Measurements from ENCODE around the gene SLCO4A1. TPM values are rescaled to one million over a fixed set of nuclear protein-coding genes. Genes with fewer than 3 reads are reported as not detected.

The SLCO4A1 gene
- total and polyA plus RNA-seq, 2 donors (not counting 3 experiments of a cell fraction or from before 2014, with no cell fraction given), result 1.4 to 4.1 TPM

DNA sequence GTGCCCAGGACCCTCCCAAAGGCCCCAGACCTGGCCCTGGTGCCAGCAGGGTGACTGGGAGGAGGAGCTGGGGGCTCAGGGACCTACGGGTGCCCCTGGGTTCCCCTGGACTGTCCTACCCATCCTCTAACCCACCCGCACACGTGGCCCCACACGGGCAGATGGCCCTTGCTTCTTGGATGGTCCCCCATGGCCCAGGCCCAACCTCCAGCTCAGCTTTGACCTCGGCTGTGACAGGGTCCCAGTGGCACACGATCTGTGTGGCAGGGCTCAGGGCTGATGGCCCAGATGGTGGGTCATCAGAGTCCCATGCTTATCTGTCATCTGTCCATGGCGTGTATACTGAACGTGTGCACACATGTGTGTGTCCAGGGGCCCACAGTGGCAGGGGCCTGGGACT, 70.3 kb downstream of the SLCO4A1 start:
- Histone ChIP-seq H3K36me3 (ENCODE audit: control insufficient read depth in 2 of 2, extremely low read depth in 1 of 2, insufficient read depth in 2 of 2, low read length in 2 of 2) (no peaks in the 10 kb centered on the region), H3K27me3 (ENCODE audit: control insufficient read depth in 2 of 2, insufficient read depth in 2 of 2, low read length in 2 of 2) (peaks cover 6 to 26% of the 10 kb centered on the region in 2 experiments), H3K79me2 (ENCODE audit: control insufficient read depth, insufficient read depth, low read length) (no peaks in the 10 kb centered on the region), H3K9me1 (replicated peaks; ENCODE audit: control insufficient read depth, extremely low read depth, insufficient read depth, low read length) (no peaks in the 10 kb centered on the region), H4K20me1 (replicated peaks; ENCODE audit: control insufficient read depth, extremely low read depth, insufficient read depth, low read length) (no peaks in the 10 kb centered on the region), H3K4me2 (ENCODE audit: insufficient read depth, low read length) (no peak overlapping the region), H2AFZ (ENCODE audit: low read depth, low read length) (no peak overlapping the region), H3K4me1 (ENCODE audit: control insufficient read depth, extremely low read depth, insufficient read depth, low read length) (no peaks in the 10 kb centered on the region), H3K9ac (replicated peaks; ENCODE audit: extremely low read depth, insufficient read depth, low read length) (no peak overlapping the region), H3K27ac (ENCODE audit: insufficient read depth, low read depth, low read length) (no peak overlapping the region), H3K9me3 (replicated peaks; ENCODE audit: control insufficient read depth, insufficient read depth, low read length) (no peaks in the 10 kb centered on the region), H3K4me3 (replicated peaks in 1 of 3; ENCODE audit: insufficient read depth in 1 of 3, low read depth in 1 of 3, low read length in 3 of 3) (no peak overlapping the region)
- TF ChIP-seq CTCF (IDR thresholded peaks at IDR 0.05; ENCODE audit: extremely low read depth in 1 of 2, insufficient read depth in 1 of 2, low read depth in 1 of 2, low read length in 2 of 2) (no peak), GATA2 (IDR thresholded peaks at IDR 0.05; ENCODE audit: insufficient read depth, insufficient read length, low read depth, low read length) (no peak), EZH2 (IDR thresholded peaks at IDR 0.05; ENCODE audit: borderline replicate concordance, low read depth, low read length, severe bottlenecking) (no peak), POLR2AphosphoS5 (IDR thresholded peaks at IDR 0.05; ENCODE audit: insufficient read depth, low read depth, low read length) (no peak)
- FAIRE-seq (no peak), DNase-seq (ENCODE audit: low read depth, low spot score) (no peak)
- ChIA-PET POLR2A (no interaction called here), CTCF (interaction anchor here (1.8 kb wide), 1 partner anchor 10 kb away, joined by 6 read pairs; no protein-coding TSS in a partner anchor)
- intact Hi-C loops (cut with micrococcal nuclease), result no loop called here
- no TSS peak for BruUV-seq (replicated peaks)
- dilution Hi-C loops (cut with MboI; ENCODE audit: extremely low pct_ligation_motif_present, low sequenced_read_pairs), result no loop called here

DNA sequence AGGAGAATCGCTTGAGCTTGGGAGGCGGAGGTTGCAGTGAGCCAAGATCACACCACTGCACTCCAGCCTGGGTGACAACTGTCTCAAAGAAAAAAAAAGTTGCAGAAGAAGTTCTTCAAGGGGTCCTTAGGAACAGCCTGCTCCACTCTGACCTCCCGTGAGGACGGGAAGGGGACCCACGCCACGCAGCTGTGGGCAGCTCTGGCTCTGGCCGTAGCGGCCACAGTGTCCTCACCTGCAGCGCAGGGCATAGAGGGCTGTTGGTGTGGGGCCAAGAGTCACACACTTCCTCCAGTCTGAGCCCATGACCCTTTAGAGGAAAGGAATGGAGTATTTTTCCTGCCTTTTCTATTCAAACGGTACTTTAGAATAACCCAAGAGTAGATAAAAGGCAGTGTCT, 71.7 kb downstream of the SLCO4A1 start:
- H3K4me3 ChIP-seq (replicated peaks in 1 of 3; ENCODE audit: insufficient read depth in 1 of 3, low read depth in 1 of 3, low read length in 3 of 3), result no peak overlapping the region
- peaks cover 6 to 16% of the 10 kb centered on the region in 2 experiments for H3K27me3 ChIP-seq (ENCODE audit: control insufficient read depth in 2 of 2, insufficient read depth in 2 of 2, low read length in 2 of 2)
- H3K27ac ChIP-seq (ENCODE audit: insufficient read depth, low read depth, low read length), result no peak overlapping the region
- ChIA-PET CTCF (interaction anchor here (0.7 to 1.2 kb wide), 2 partner anchors 9 to 77 kb away, joined by 3 read pairs; no protein-coding TSS in a partner anchor), POLR2A (no interaction called here)
- intact Hi-C loops (cut with micrococcal nuclease), result no loop called here
- dilution Hi-C loops (cut with MboI; ENCODE audit: extremely low pct_ligation_motif_present, low sequenced_read_pairs), result no loop called here
- no peak overlapping the region for H2AFZ ChIP-seq (ENCODE audit: low read depth, low read length)
- no peaks in the 10 kb centered on the region for H3K9me1 ChIP-seq (replicated peaks; ENCODE audit: control insufficient read depth, extremely low read depth, insufficient read depth, low read length)
- H3K36me3 ChIP-seq (ENCODE audit: control insufficient read depth in 2 of 2, extremely low read depth in 1 of 2, insufficient read depth in 2 of 2, low read length in 2 of 2), result no peaks in the 10 kb centered on the region
- no TSS peak for BruUV-seq (replicated peaks)
- H3K4me1 ChIP-seq (ENCODE audit: control insufficient read depth, extremely low read depth, insufficient read depth, low read length), result no peaks in the 10 kb centered on the region
- H3K9me3 ChIP-seq (replicated peaks; ENCODE audit: control insufficient read depth, insufficient read depth, low read length), result no peaks in the 10 kb centered on the region
- H4K20me1 ChIP-seq (replicated peaks; ENCODE audit: control insufficient read depth, extremely low read depth, insufficient read depth, low read length), result no peaks in the 10 kb centered on the region
- TF ChIP-seq FOS (IDR thresholded peaks at IDR 0.05; ENCODE audit: borderline replicate concordance, insufficient read depth, low read length) (no peak), POLR2AphosphoS5 (IDR thresholded peaks at IDR 0.05; ENCODE audit: insufficient read depth, low read depth, low read length) (no peak), CTCF (IDR thresholded peaks at IDR 0.05; ENCODE audit: extremely low read depth in 1 of 2, insufficient read depth in 1 of 2, low read depth in 1 of 2, low read length in 2 of 2) (no peak), POLR2A (IDR thresholded peaks at IDR 0.05; ENCODE audit: low read depth, low read length) (no peak), JUN (IDR thresholded peaks at IDR 0.05; ENCODE audit: borderline replicate concordance, insufficient read depth, insufficient read length, low read depth) (no peak), EZH2 (IDR thresholded peaks at IDR 0.05; ENCODE audit: borderline replicate concordance, low read depth, low read length, severe bottlenecking) (no peak), MYC (IDR thresholded peaks at IDR 0.05; ENCODE audit: low read depth, low read length) (no peak), GATA2 (IDR thresholded peaks at IDR 0.05; ENCODE audit: insufficient read depth, insufficient read length, low read depth, low read length) (no peak)
- TF ChIP-seq, protein P1, sequence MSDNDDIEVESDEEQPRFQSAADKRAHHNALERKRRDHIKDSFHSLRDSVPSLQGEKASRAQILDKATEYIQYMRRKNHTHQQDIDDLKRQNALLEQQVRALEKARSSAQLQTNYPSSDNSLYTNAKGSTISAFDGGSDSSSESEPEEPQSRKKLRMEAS (IDR thresholded peaks at IDR 0.05; ENCODE audit: insufficient read depth, insufficient read length), result no peak
- no peak overlapping the region for H3K4me2 ChIP-seq (ENCODE audit: insufficient read depth, low read length)
- no peak overlapping the region for H3K9ac ChIP-seq (replicated peaks; ENCODE audit: extremely low read depth, insufficient read depth, low read length)
- H3K79me2 ChIP-seq (ENCODE audit: control insufficient read depth, insufficient read depth, low read length), result no peaks in the 10 kb centered on the region
- DNase-seq (ENCODE audit: low read depth, low spot score) (no peak), FAIRE-seq (no peak)
